HEK293 (cell line): ENCODE measurements around the gene SLC18A2.
"Not testable (repeated sequence)": the region's sequence is repeated elsewhere in the genome, so short reads cannot be mapped to it uniquely, and the experiment has no call there.

Experiments used
- CTCF ChIA-PET: fragments of 350-600 bp; formaldehyde crosslinking; extraction: SDS; loops from one replicate; lab custom pipeline; 2021; ENCODE audit warnings: antibody characterized with exemption; lab: Yijun Ruan, JAX
- POLR2A ChIA-PET: fragments of 300-600 bp; formaldehyde crosslinking; extraction: SDS; loops from one replicate; lab custom pipeline; 2020; ENCODE audit warnings: antibody characterized with exemption, inconsistent platforms; lab: Yijun Ruan, JAX
- H3K27ac ChIP-seq: fragments of 200-500 bp; sonication (Bioruptor generic); 2 replicates; pipeline ENCODE4 v1.5.1; 2014; ENCODE audit warnings: low read depth, low read length, control low read depth, inconsistent platforms; ENCODE audit errors: extremely low read depth
- H3K36me3 ChIP-seq, 2 experiments: fragments of 200-500 bp in 1 of 2; sonication (Bioruptor generic) in 1 of 2; 1 replicate in 1 of 2; 2 replicates in 1 of 2; pipeline ENCODE4 v1.5.1; 2014 to 2017; ENCODE audit warnings: inconsistent platforms in 2 of 2, low read length in 2 of 2; ENCODE audit not compliant: control insufficient read depth in 2 of 2, insufficient read depth in 1 of 2
- H3K4me1 ChIP-seq: fragments of 200-500 bp; sonication (Bioruptor generic); 2 replicates; pipeline ENCODE4 v1.5.1; 2014; ENCODE audit warnings: mild to moderate bottlenecking, low read length, inconsistent platforms; ENCODE audit not compliant: control insufficient read depth, insufficient read depth
- H3K4me3 ChIP-seq: 2 replicates; pipeline ENCODE4 v1.5.1; 2011; ENCODE audit warnings: low read depth, mild to moderate bottlenecking, control low read depth, low read length, moderate library complexity
- H3K9me3 ChIP-seq: fragments of 200-500 bp; sonication (Bioruptor generic); 2 replicates; pipeline ENCODE4 v1.5.1; 2014; ENCODE audit warnings: low read depth, low read length, inconsistent platforms; ENCODE audit not compliant: control insufficient read depth, insufficient read depth
- EGR2 ChIP-seq: fragments of 450-650 bp; formaldehyde crosslinking; IDR thresholded peaks from 2 replicates; pipeline ENCODE4 v1.5.1; 2016; ENCODE audit warnings: low read depth, missing biosample characterization, missing genetic modification characterization
- GLIS2 ChIP-seq: fragments of 450-650 bp; formaldehyde crosslinking; IDR thresholded peaks from 2 replicates; pipeline ENCODE4 v1.5.1; 2016; ENCODE audit warnings: missing biosample characterization, missing genetic modification characterization
- KLF7 ChIP-seq: fragments of 450-650 bp; formaldehyde crosslinking; IDR thresholded peaks from 2 replicates; pipeline ENCODE4 v1.5.1; 2016; ENCODE audit warnings: missing biosample characterization, missing genetic modification characterization, borderline replicate concordance
- MZF1 ChIP-seq: fragments of 450-650 bp; formaldehyde crosslinking; IDR thresholded peaks from 2 replicates; pipeline ENCODE4 v1.5.1; 2017; ENCODE audit warnings: missing biosample characterization, missing genetic modification characterization, borderline replicate concordance
- RBAK ChIP-seq: fragments of 450-650 bp; formaldehyde crosslinking; IDR thresholded peaks from 2 replicates; pipeline ENCODE4 v1.5.1; 2016; ENCODE audit warnings: missing biosample characterization, missing genetic modification characterization
- ZBTB1 ChIP-seq: fragments of 450-650 bp; formaldehyde crosslinking; IDR thresholded peaks from 2 replicates; pipeline ENCODE4 v1.5.1; 2016; ENCODE audit warnings: missing biosample characterization, missing genetic modification characterization
- ZNF23 ChIP-seq: fragments of 450-650 bp; formaldehyde crosslinking; IDR thresholded peaks from 2 replicates; pipeline ENCODE4 v1.5.1; 2016; ENCODE audit warnings: missing biosample characterization, missing genetic modification characterization, borderline replicate concordance
- ZNF239 ChIP-seq: fragments of 450-650 bp; formaldehyde crosslinking; IDR thresholded peaks from 2 replicates; pipeline ENCODE4 v1.5.1; 2016; ENCODE audit warnings: missing biosample characterization, missing genetic modification characterization
- ZNF404 ChIP-seq: fragments of 450-650 bp; formaldehyde crosslinking; IDR thresholded peaks from 2 replicates; pipeline ENCODE4 v1.5.1; 2017; ENCODE audit warnings: missing biosample characterization, missing genetic modification characterization
- ZNF555 ChIP-seq: fragments of 450-650 bp; formaldehyde crosslinking; conservative IDR thresholded peaks from 2 replicates; pipeline ENCODE4 v1.5.1; 2017; ENCODE audit warnings: missing biosample characterization, mild to moderate bottlenecking, missing genetic modification characterization, inconsistent platforms
- ZNF558 ChIP-seq: fragments of 450-650 bp; formaldehyde crosslinking; IDR thresholded peaks from 2 replicates; pipeline ENCODE4 v1.5.1; 2016; ENCODE audit warnings: missing biosample characterization, missing genetic modification characterization
- ZNF585B ChIP-seq: fragments of 450-650 bp; formaldehyde crosslinking; IDR thresholded peaks from 2 replicates; pipeline ENCODE4 v1.5.1; 2016; ENCODE audit warnings: missing biosample characterization, missing genetic modification characterization
- ZNF600 ChIP-seq: fragments of 450-650 bp; formaldehyde crosslinking; IDR thresholded peaks from 2 replicates; pipeline ENCODE4 v1.5.1; 2016; ENCODE audit warnings: missing biosample characterization, missing genetic modification characterization
- ZNF660 ChIP-seq: fragments of 450-650 bp; IDR thresholded peaks from 2 replicates; pipeline ENCODE4 v1.5.1; 2018; ENCODE audit warnings: missing biosample characterization, mild to moderate bottlenecking, missing genetic modification characterization
- ZNF707 ChIP-seq: fragments of 450-650 bp; formaldehyde crosslinking; IDR thresholded peaks from 2 replicates; pipeline ENCODE4 v1.5.1; 2016; ENCODE audit warnings: missing biosample characterization, missing genetic modification characterization
- ZNF791 ChIP-seq: fragments of 450-650 bp; formaldehyde crosslinking; IDR thresholded peaks from 2 replicates; pipeline ENCODE4 v1.5.1; 2016; ENCODE audit warnings: missing biosample characterization, missing genetic modification characterization
- ZXDB ChIP-seq: fragments of 450-650 bp; formaldehyde crosslinking; IDR thresholded peaks from 2 replicates; pipeline ENCODE4 v1.5.1; 2016; ENCODE audit warnings: missing biosample characterization, missing genetic modification characterization
- TF ChIP-seq, protein P1 (sequence below): fragments of 450-650 bp; formaldehyde crosslinking; IDR thresholded peaks from 2 replicates; pipeline ENCODE4 v1.5.1; 2016; ENCODE audit warnings: missing biosample characterization, missing genetic modification characterization, borderline replicate concordance

SLC18A2 gene

DNA sequence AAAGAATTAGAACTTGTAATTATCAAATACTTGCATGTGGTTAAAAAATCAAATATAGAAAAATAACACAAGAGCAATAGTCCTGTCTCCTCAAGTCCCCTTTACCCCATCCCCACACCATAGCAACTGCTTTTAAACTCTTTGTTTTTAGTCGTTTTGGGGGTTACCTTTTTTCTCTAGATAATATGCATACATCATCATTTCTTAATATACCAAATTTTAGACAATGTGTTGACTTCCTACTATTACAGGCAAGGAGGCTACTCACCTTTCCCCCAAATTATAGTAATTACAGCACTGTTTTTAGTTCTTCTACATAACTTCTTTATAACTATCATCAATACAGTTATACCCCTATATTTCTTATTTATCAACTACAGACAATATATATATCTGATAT lies 57.3 kb downstream of the SLC18A2 start:
- H3K9me3 ChIP-seq = no peaks in the 10 kb centered on the region
- no peaks in the 10 kb centered on the region for H3K36me3 ChIP-seq
- CTCF ChIA-PET = interaction anchor here (0.7 to 2.8 kb wide), 3 partner anchors 19 to 82 kb away, joined by 3 to 6 read pairs (median 4); no protein-coding TSS in a partner anchor
- POLR2A ChIA-PET = no interaction called here
- H3K27ac ChIP-seq = no peak overlapping the region
- H3K4me3 ChIP-seq = no peak overlapping the region
- no peaks in the 10 kb centered on the region for H3K4me1 ChIP-seq
- TF ChIP-seq ZNF707 (no peak), ZNF791 (tag by site-specific recombination) (no peak), GLIS2 (tag by site-specific recombination) (no peak), RBAK (tag by site-specific recombination) (no peak), ZNF555 (tag by site-specific recombination) (no peak), ZXDB (tag by site-specific recombination) (no peak), EGR2 (tag by site-specific recombination) (no peak), ZNF660 (tag by site-specific recombination) (no peak), ZNF404 (tag by site-specific recombination) (no peak), ZBTB1 (tag by site-specific recombination) (no peak), MZF1 (no peak), ZNF600 (no peak)
- TF ChIP-seq, protein P1, sequence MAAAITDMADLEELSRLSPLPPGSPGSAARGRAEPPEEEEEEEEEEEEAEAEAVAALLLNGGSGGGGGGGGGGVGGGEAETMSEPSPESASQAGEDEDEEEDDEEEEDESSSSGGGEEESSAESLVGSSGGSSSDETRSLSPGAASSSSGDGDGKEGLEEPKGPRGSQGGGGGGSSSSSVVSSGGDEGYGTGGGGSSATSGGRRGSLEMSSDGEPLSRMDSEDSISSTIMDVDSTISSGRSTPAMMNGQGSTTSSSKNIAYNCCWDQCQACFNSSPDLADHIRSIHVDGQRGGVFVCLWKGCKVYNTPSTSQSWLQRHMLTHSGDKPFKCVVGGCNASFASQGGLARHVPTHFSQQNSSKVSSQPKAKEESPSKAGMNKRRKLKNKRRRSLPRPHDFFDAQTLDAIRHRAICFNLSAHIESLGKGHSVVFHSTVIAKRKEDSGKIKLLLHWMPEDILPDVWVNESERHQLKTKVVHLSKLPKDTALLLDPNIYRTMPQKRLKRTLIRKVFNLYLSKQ = no peak

DNA sequence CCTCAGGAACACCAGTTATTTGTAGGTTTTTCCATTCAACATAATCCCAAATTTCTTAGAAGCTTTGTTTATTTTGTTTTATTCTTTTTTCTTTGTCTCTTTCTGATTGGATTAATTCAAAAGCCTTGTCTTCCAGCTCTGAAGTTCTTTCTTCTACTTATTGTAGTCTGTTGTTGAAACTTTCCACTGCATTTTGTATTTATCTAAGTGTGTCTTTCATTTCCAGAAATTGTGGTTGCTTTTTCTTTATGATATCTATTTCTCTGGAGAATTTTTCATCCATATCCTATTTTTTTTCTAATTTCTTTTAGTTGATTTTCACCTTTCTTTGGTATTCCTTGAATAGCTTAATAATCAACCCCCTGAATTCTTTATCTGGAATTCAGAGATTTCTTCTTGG lies 58.5 kb downstream of the SLC18A2 start:
- CTCF ChIA-PET = interaction anchor here (1.3 to 2.8 kb wide), 3 partner anchors 19 to 83 kb away, joined by 3 to 6 read pairs (median 5); no protein-coding TSS in a partner anchor

DNA sequence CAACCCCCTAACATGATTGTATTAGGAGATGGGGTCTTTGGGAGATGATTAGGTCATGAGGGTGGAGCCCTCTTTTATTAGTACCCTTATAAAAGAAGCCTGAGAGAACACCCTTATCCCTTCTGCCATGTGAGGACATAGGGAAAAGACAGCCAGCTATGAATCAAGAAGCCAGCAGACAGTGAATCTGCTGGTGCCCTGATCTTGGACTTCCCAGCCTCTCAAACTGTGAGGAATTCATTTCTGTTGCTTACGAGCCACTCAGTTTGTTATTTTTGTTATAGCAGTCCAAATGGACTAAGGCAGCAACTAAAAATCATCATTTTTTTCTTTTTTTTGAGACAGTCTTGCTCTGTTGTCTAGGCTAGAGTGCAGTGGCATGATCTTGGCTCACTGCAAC lies 59.8 kb downstream of the SLC18A2 start:
- ChIA-PET CTCF (interaction anchor here (0.6 to 1.3 kb wide), 2 partner anchors 20 to 84 kb away, joined by 4 to 5 read pairs; no protein-coding TSS in a partner anchor), POLR2A (no interaction called here)

More for the DNA sequence above, 58.5 kb downstream of the SLC18A2 start:
- H3K36me3 ChIP-seq = no peaks in the 10 kb centered on the region
- H3K9me3 ChIP-seq = no peaks in the 10 kb centered on the region
- POLR2A ChIA-PET = interaction anchor here (0.7 kb wide), 2 partner anchors 16 to 567 kb away, joined by 3 read pairs; no protein-coding TSS in a partner anchor
- TF ChIP-seq ZNF23 (no peak), ZNF558 (tag by site-specific recombination) (peak; percentile 96)
- no peaks in the 10 kb centered on the region for H3K4me1 ChIP-seq
- no peak overlapping the region for H3K4me3 ChIP-seq
- H3K27ac ChIP-seq = no peak overlapping the region

DNA sequence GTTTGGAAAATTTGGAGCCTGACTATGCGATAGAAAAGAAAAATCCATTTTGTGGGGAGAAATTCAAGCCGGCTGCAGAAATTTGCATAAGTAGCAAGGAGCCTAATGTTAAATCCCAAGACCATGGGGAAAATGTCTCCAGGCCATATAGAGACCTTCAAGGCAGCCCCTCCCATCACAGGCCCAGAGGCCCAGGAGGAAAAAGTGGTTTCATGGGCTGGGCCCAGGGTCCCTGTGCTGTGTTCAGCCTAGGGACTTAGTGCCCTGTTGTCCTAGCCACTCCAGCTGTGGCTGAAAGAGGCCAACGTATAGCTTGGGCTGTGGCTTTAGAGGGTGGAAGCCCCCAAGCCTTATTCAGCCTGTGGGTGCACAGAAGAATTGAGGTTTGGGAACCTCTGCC lies 62.5 kb downstream of the SLC18A2 start:
- TF ChIP-seq ZNF585B (tag by site-specific recombination) = peak; percentile 94
- TF ChIP-seq, all 188 proteins: peak for 1; not testable (repeated sequence) for 187
- H3K4me1 ChIP-seq, H3K36me3 ChIP-seq, POLR2A ChIA-PET, H3K9me3 ChIP-seq, H3K4me3 ChIP-seq, H3K27ac ChIP-seq: not testable (repeated sequence)
- CTCF ChIA-PET = interaction anchor here (0.7 kb wide), 1 partner anchor 16 kb away, joined by 3 read pairs; no protein-coding TSS in a partner anchor

More for the DNA sequence above, 59.8 kb downstream of the SLC18A2 start:
- Histone ChIP-seq H3K9me3 (no peaks in the 10 kb centered on the region), H3K4me3 (no peak overlapping the region), H3K4me1 (no peaks in the 10 kb centered on the region), H3K36me3 (no peaks in the 10 kb centered on the region), H3K27ac (no peak overlapping the region)
- TF ChIP-seq ZNF239 (tag by site-specific recombination) = no peak
- no peak for TF ChIP-seq KLF7 (tag by site-specific recombination)
